GM12891 (cell line): ENCODE results near the gene DBN1.

Experiments used
- DNase-seq: peaks from one replicate; pipeline ENCODE4 v3.0.0; 2011; ENCODE audit warnings: low spot score; ENCODE audit not compliant: insufficient read length
- FAIRE-seq: peaks from 2 replicates; lab custom pipeline; 2011; peaks lifted over from hg19 to GRCh38; lab: Jason Lieb, UNC
- PAX5 ChIP-seq: IDR thresholded peaks from 2 replicates; pipeline ENCODE4 v1.6.1; 2011; ENCODE audit warnings: low read length, moderate library complexity, mild to moderate bottlenecking; ENCODE audit not compliant: insufficient read depth, severe bottlenecking
- POLR2A ChIP-seq: IDR thresholded peaks from 2 replicates; pipeline ENCODE4 v1.6.1; 2011; ENCODE audit warnings: low read depth, low read length, control low read depth
- POLR2AphosphoS5 ChIP-seq: IDR thresholded peaks from 2 replicates; pipeline ENCODE4 v1.6.1; 2011; ENCODE audit warnings: low read depth, low read length, control low read depth
- POU2F2 ChIP-seq: IDR thresholded peaks from 2 replicates; pipeline ENCODE4 v1.6.1; 2011; ENCODE audit warnings: low read depth, mild to moderate bottlenecking, control low read depth, low read length, moderate library complexity
- SPI1 ChIP-seq: IDR thresholded peaks from 2 replicates; pipeline ENCODE4 v1.6.1; 2011; ENCODE audit warnings: low read depth, low read length, control low read depth
- TAF1 ChIP-seq: IDR thresholded peaks from 2 replicates; pipeline ENCODE4 v1.6.1; 2011; ENCODE audit warnings: low read depth, low read length, control low read depth

Gene DBN1

GRCh38 chr5:177507596-177508220 is 34.3 kb upstream of the DBN1 start:
- no peak for DNase-seq
- FAIRE-seq, result no peak
- TF ChIP-seq POLR2AphosphoS5 (no peak), POU2F2 (no peak), TAF1 (no peak), POLR2A (no peak), PAX5 (no peak), SPI1 (peak; percentile 36; the same call in 1 of the 2 replicates)

GRCh38 chr5:177507165-177507564 is 33.7 kb upstream of the DBN1 start:
- no peak for FAIRE-seq
- no peak for TF ChIP-seq SPI1
- TF ChIP-seq TAF1, result no peak
- no peak for TF ChIP-seq POLR2AphosphoS5
- no peak for TF ChIP-seq PAX5
- no peak for TF ChIP-seq POU2F2
- no peak for TF ChIP-seq POLR2A
- no peak for DNase-seq

- DNase-seq (no peak), FAIRE-seq (no peak)
- TF ChIP-seq SPI1, result no peak
- TF ChIP-seq POU2F2, result no peak
- 0 out of 2 replicates have a peak, but pooled peaks have one; percentile 15 for TF ChIP-seq POLR2A
- TF ChIP-seq PAX5, result no peak
Measured at GRCh38 chr5:177505075-177505474, 31.6 kb upstream of the DBN1 start.

GRCh38 chr5:177504086-177505056 is 30.9 kb upstream of the DBN1 start:
- no peak for FAIRE-seq
- DNase-seq, result no peak
- TF ChIP-seq POLR2AphosphoS5 (0 out of 2 replicates have a peak, but pooled peaks have one; percentile 12), POU2F2 (no peak)

GRCh38 chr5:177503351-177504085 is 30.1 kb upstream of the DBN1 start:
- FAIRE-seq, result no peak
- no peak for DNase-seq
- TF ChIP-seq POLR2A, result no peak
- TF ChIP-seq TAF1, result no peak
- no peak for TF ChIP-seq SPI1
- TF ChIP-seq POU2F2, result no peak
- no peak for TF ChIP-seq PAX5
- TF ChIP-seq POLR2AphosphoS5, result no peak; the same call in 1 of the 2 replicates

GRCh38 chr5:177502886-177503285 is 29.5 kb upstream of the DBN1 start:
- no peak for DNase-seq
- 0 out of 2 replicates have a peak, but pooled peaks have one; percentile 17 for TF ChIP-seq POU2F2
- no peak; the same call in none of the 2 replicates for TF ChIP-seq POLR2AphosphoS5
- no peak for FAIRE-seq

- TF ChIP-seq SPI1, result peak; percentile 94
- TF ChIP-seq POLR2AphosphoS5, result no peak; the same call in 1 of the 2 replicates
- TF ChIP-seq POU2F2, result no peak
- TF ChIP-seq PAX5, result no peak
- TF ChIP-seq POLR2A, result no peak
- TF ChIP-seq TAF1, result no peak
- DNase-seq (no peak), FAIRE-seq (peak; percentile 86)
Measured at GRCh38 chr5:177501874-177502678, 28.6 kb upstream of the DBN1 start.

GRCh38 chr5:177500685-177501522 is 27.5 kb upstream of the DBN1 start:
- no peak for TF ChIP-seq POLR2AphosphoS5
- TF ChIP-seq SPI1, result no peak
- 0 out of 2 replicates have a peak, but pooled peaks have one; percentile 8 for TF ChIP-seq POLR2A
- peak; percentile 38 for FAIRE-seq

GRCh38 chr5:177499842-177500241 is 26.4 kb upstream of the DBN1 start:
- DNase-seq (no peak), FAIRE-seq (no peak)
- TF ChIP-seq POU2F2 (no peak), SPI1 (no peak), POLR2A (no peak), PAX5 (no peak)

More at GRCh38 chr5:177500685-177501522, 27.5 kb upstream of the DBN1 start:
- DNase-seq, result peak; percentile 65
